ENCODE data around the gene CDK14. TPM values are rescaled to one million over a fixed set of nuclear protein-coding genes. Genes with fewer than 3 reads are reported as not detected.

CDK14 gene
- total RNA-seq, 1 donor from 2014 or later = 1.1 TPM

DNA sequence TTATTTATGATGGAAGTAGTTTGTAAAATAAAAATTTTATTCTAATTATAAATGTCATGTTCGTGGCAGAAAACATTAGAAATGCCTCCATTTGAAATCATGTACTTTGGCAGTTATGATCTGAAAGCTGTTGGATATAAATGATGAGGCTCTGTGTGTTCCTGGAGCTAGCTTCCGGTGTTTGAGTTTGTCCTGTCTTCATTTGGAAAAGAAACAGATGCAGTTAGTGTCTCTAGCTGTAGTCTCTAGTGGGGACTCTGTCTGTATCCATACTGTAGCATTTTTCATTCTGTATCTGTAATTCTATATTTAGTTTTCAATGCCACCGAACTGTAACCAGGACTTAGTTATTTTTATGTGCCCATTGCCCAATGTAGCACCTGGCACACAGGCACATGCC, 471.1 kb downstream of the CDK14 start:
- ATAC-seq = no peak

DNA sequence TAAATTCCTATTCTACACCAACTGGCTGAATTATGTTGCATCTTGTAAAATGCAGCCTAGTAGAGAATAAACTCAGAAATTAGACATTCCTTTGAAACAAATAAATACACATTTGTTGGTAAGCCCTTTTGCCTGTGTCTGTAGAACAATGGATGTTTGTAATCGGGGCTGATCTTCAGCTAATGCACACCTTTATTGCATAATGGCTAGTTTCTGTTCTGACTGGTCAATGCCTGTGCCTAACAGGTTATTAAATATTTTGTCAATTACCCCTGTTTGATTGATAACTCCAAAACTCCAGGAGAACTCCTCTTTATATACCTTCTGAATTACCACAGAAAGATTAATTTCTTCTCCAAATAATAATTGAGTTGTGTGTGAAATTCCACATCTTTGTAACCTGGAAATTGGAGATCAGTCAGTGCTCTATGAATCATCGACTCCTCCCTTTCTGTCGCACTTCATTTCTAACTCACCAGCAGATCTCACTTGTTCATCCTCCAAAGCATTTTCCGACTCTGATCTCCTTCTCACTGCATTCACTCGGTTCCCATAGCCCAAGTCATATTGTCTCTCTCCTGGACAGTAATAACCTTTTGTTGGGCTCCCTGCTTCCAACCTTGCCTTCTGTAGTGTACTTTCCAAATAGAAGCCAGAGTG, 472.1 kb downstream of the CDK14 start:
- peak; percentile 48 for ATAC-seq

- no peak for ATAC-seq
Observed at GRCh38 chr7:91069146-91069545, 473.0 kb downstream of the CDK14 start.

- ATAC-seq = no peak
Observed at GRCh38 chr7:91079487-91079886, 483.4 kb downstream of the CDK14 start.

DNA sequence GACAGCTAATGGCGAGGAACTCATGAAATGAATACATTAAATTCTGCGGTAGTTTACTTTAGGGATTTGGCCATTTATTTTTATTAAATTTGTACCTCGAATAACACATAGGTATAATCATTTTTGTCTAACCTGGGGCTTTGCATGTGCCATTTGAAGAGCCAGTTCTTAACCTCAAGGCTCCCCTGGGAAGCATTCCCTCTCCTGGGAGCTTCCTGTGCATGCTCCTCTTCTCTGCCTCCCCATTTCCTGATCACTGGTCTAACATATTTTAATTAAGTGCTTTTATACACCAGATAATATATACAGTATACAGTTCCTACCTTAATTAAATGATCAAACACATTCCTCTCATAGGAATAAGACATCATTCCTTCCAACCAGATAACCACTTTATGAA, 484.2 kb downstream of the CDK14 start:
- ATAC-seq = no peak

- no peak for ATAC-seq
Observed at GRCh38 chr7:91082038-91082437, 485.9 kb downstream of the CDK14 start.

- ATAC-seq = no peak
Observed at GRCh38 chr7:91082852-91083495, 486.9 kb downstream of the CDK14 start.

GRCh38 chr7:91083855-91084644, 487.9 kb downstream of the CDK14 start:
- no peak for ATAC-seq

DNA sequence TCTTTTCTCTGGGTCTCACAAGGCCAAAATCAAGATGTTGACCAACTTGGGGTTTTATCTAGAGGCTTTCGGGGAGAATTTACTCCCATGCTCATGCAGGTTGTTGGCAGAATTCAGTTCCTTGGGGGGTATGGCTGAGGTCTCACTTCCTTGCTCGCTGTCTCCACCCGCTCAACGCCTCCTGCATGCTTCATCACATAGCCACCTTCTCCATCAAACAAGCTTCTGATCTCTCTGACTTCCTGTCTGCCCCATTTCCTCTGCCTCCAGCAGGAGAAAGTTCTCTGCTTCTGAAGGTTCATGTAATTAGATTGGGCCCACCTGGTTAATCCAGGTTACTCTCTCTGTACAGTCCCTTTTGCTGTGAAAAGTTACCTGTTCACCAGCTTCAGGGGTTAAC, 489.1 kb downstream of the CDK14 start:
- ATAC-seq = no peak

- no peak for ATAC-seq
Observed at GRCh38 chr7:91086200-91086599, 490.1 kb downstream of the CDK14 start.

GRCh38 chr7:91088156-91088555, 492.0 kb downstream of the CDK14 start:
- no peak for ATAC-seq

GRCh38 chr7:91088691-91089090, 492.6 kb downstream of the CDK14 start:
- ATAC-seq = no peak

DNA sequence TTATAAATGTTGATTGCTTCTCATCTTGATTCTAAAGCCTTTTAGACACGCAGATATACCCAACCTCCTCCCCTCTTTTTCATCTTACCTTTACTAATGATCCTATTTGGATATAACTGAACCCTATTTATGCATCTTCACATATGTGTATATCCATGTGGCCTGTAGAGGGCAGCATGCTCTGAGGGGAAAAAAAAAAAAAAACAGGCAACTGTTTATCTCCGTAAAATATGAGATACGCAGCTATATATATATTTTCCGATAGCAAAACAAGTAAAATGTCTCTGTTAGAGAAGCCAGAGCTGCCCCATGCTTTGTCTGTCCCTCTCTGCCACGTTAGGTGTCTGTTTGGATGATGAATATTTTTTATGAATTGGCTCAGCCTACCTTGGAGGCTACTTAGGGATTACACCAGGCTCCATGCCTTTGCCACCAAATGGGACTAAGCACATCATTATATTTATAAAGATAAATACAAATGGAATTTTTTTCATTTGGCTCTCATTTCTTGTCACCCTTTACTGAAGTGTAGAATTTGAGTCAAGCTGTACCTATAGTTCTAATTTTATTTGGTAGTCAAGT, 493.4 kb downstream of the CDK14 start:
- ATAC-seq = peak; percentile 55

GRCh38 chr7:91090684-91091083, 494.6 kb downstream of the CDK14 start:
- no peak for ATAC-seq

DNA sequence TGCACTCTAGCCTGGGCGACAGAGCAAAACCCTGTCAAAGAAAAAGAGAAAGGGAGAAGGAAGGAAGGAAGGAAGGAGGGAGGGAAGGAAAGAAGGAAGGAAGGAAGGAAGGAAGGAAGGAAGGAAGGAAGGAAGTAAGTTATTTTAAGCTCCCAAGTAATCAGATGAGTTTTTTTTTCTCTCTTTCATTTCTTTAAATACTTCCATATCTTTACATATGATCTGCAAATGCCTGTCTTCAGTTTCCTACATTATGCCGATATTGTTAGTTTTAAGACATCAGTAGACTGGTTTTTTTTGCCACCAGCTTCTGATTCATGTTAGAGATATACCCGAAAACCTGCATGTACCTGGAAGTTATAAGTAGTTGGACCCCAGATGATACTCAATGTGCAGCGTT, 495.5 kb downstream of the CDK14 start:
- ATAC-seq = no peak

DNA sequence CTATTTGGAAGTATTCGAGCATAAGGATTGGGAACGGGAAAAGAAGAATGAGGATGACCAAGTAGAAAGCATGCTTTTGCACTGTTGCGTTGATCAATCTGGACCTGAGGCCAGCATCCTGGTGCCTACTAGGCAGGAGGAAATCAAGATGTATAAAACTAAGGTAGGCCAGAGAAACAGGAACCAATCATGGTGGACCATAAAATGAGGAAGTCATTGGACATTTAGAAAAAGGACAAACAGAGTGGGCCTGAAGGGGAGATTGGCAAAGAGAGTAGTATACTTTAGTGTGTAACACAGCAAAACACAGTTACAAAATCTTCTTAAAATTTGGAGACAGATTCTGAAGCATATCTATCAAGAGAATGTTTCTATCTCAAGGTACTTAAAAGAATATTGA, 497.1 kb downstream of the CDK14 start:
- ATAC-seq = no peak

GRCh38 chr7:91098566-91098965, 502.4 kb downstream of the CDK14 start:
- ATAC-seq = no peak

GRCh38 chr7:91103363-91103762, 507.2 kb downstream of the CDK14 start:
- ATAC-seq = peak; percentile 86

- ATAC-seq = no peak
Observed at GRCh38 chr7:91107460-91107859, 511.3 kb downstream of the CDK14 start.

DNA sequence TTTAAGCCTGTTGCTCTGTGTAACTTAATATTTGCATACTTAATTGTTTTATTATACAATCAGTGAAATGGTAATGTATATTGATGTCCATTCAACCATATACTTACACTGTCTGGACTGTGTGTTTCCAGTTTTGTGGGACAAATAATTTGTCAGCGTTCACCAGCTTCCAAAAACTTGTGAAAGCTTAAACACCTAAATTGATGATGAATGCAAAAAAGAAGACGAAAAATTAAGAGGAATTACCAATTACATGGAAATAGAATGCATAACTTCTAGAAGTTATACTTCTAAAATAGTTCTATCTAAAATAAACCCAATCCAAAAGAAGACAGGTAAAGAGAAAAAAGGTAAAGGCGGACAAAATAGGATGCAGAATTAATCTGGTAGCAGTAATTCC, 513.1 kb downstream of the CDK14 start:
- ATAC-seq = no peak

GRCh38 chr7:91112902-91113341, 516.8 kb downstream of the CDK14 start:
- ATAC-seq = no peak

GRCh38 chr7:91114232-91114631, 518.1 kb downstream of the CDK14 start:
- no peak for ATAC-seq

GRCh38 chr7:91126762-91127161, 530.6 kb downstream of the CDK14 start:
- no peak for ATAC-seq

Measured in esophagus mucosa (tissue), 1 donor.